DMS 273 treated with DMSO at 0.1 percent for 48 hours (cell line): ENCODE measurements around the gene GGACT.
A peak's percentile ranks its signal among the peaks of the same experiment; 100 is the strongest.
"Not testable (repeated sequence)": the region's sequence is repeated elsewhere in the genome, so short reads cannot be mapped to it uniquely, and the experiment has no call there.

Experiments used
- DNase-seq: peaks from one replicate; lab custom pipeline; 2025; lab: John Stamatoyannopoulos, UW

The GGACT gene

GRCh38 chr13:100529666-100530377, 58.8 kb downstream of the GGACT start:
- DNase-seq, result no peak

GRCh38 chr13:100528820-100529219, 59.8 kb downstream of the GGACT start:
- DNase-seq, result no peak

GRCh38 chr13:100528353-100528752, 60.2 kb downstream of the GGACT start:
- DNase-seq, result no peak

- DNase-seq, result no peak
Observed at GRCh38 chr13:100527644-100528043, 60.9 kb downstream of the GGACT start.

GRCh38 chr13:100526318-100527000, 62.1 kb downstream of the GGACT start:
- DNase-seq, result no peak

- DNase-seq, result no peak
Observed at GRCh38 chr13:100525453-100526317, 62.9 kb downstream of the GGACT start.

- DNase-seq, result not testable (repeated sequence)
Observed at GRCh38 chr13:100524688-100525087, 63.9 kb downstream of the GGACT start.

GRCh38 chr13:100523981-100524386, 64.6 kb downstream of the GGACT start:
- DNase-seq, result no peak

GRCh38 chr13:100523411-100523810, 65.2 kb downstream of the GGACT start:
- no peak for DNase-seq

GRCh38 chr13:100522618-100523309, 65.8 kb downstream of the GGACT start:
- peak; percentile 68 for DNase-seq

GRCh38 chr13:100521851-100522617, 66.6 kb downstream of the GGACT start:
- peak; percentile 72 for DNase-seq

GRCh38 chr13:100520936-100521850, 67.4 kb downstream of the GGACT start:
- DNase-seq, result no peak

- no peak for DNase-seq
Observed at GRCh38 chr13:100519626-100520025, 69.0 kb downstream of the GGACT start.

GRCh38 chr13:100518394-100519062, 70.1 kb downstream of the GGACT start:
- no peak for DNase-seq

- no peak for DNase-seq
Observed at GRCh38 chr13:100517728-100518127, 70.9 kb downstream of the GGACT start.

- DNase-seq, result no peak
Observed at GRCh38 chr13:100517135-100517534, 71.5 kb downstream of the GGACT start.

GRCh38 chr13:100515410-100515800, 73.2 kb downstream of the GGACT start:
- DNase-seq, result no peak

GRCh38 chr13:100514788-100515409, 73.7 kb downstream of the GGACT start:
- peak; percentile 19 for DNase-seq

- DNase-seq, result no peak
Observed at GRCh38 chr13:100513987-100514670, 74.5 kb downstream of the GGACT start.
